Ishikawa (cell line): ENCODE data around the gene ADGRE1.

ENCODE experiments used
- CEBPB ChIP-seq: IDR thresholded peaks from 2 replicates; pipeline ENCODE4 v1.6.1; 2012
- CREB1 ChIP-seq: IDR thresholded peaks from 2 replicates; pipeline ENCODE4 v1.6.1; 2012; ENCODE audit warnings: low read depth
- EGR1 ChIP-seq: IDR thresholded peaks from 2 replicates; pipeline ENCODE4 v1.6.1; 2012
- EP300 ChIP-seq: IDR thresholded peaks from 2 replicates; pipeline ENCODE4 v1.6.1; 2012; ENCODE audit warnings: borderline replicate concordance
- RAD21 ChIP-seq: IDR thresholded peaks from 2 replicates; pipeline ENCODE4 v1.6.1; 2012; ENCODE audit warnings: low read depth
- REST ChIP-seq: IDR thresholded peaks from 2 replicates; pipeline ENCODE4 v1.6.1; 2012; ENCODE audit warnings: low read depth, mild to moderate bottlenecking
- TAF1 ChIP-seq: IDR thresholded peaks from 2 replicates; pipeline ENCODE4 v1.6.1; 2012; ENCODE audit warnings: low read depth, mild to moderate bottlenecking
- TEAD4 ChIP-seq: IDR thresholded peaks from 2 replicates; pipeline ENCODE4 v1.6.1; 2012
- YY1 ChIP-seq: IDR thresholded peaks from 2 replicates; pipeline ENCODE4 v1.6.1; 2012; ENCODE audit warnings: low read depth
- TF ChIP-seq, protein P1 (sequence below): IDR thresholded peaks from 2 replicates; pipeline ENCODE4 v1.6.1; 2012

DNA sequence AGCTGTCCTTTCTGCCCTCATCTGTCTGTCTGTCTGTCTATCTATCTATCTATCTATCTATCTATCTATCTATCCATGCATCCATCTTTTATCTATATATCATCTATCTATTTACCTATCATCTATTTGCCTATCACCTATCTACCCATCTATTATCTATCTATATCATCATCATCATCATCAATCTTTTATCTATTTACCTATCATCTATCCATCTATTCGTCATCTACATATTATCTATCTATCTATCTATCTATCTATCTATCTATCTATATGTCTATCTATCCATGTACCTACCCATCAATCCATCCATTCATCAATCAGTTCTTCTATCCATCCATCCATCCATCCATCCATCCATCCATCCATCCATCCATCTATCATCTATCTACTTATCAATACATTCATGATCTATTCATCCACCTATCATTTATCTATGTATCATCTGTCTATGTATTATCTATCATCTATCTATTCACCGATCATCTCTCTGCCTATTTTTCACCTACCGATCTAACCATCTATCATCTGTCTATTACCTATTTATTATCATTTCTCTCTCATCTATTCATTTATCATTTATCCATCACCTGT, 49.2 kb upstream of the ADGRE1 start:
- TF ChIP-seq YY1 (no peak), TAF1 (no peak), EP300 (no peak), TEAD4 (no peak), CREB1 (no peak), CEBPB (no peak), REST (no peak), RAD21 (no peak), EGR1 (no peak)
- TF ChIP-seq, protein P1, sequence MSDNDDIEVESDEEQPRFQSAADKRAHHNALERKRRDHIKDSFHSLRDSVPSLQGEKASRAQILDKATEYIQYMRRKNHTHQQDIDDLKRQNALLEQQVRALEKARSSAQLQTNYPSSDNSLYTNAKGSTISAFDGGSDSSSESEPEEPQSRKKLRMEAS = no peak
